ENCODE data around the gene EHD3. TPM values are rescaled to one million over a fixed set of nuclear protein-coding genes. Genes with fewer than 3 reads are reported as not detected.

Gene EHD3
- total RNA-seq, 1 donor from 2014 or later: 20.9 TPM

DNA sequence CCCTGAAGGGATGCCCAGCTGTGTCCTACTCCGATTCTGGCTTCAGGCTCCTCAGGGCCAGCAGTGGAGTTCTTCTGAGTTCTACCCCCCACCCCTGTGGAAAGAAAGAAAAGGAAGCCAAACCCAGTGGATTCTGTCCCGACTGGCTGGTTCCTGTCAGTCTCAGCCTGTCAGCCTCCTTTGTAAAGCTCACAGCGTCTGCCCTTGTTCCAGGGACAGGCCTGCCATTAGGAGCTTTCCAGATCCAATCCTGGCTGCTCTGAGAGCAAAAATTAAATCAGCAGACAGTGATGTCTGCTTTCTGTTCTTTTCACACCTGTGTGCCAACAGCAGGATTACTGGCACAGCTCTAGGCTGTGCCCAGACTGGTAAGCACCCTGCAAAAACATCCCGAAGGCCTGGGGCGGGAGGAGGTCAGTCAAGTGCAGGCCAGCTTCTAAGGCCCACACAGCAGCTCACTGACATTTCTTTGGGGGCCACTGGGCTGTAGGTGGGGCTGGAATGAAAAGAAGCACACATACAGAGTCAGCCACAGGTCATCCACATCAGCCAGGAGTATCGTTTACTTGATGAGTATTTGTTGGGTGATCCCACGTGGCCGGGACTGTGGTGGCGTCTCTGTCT lies 69.1 kb downstream of the EHD3 start:
- no peaks in the 10 kb centered on the region for H3K36me3 Mint-ChIP-seq (ENCODE audit: low read depth, unreplicated experiment)
- no peaks in the 10 kb centered on the region for H3K36me3 ChIP-seq (ENCODE audit: insufficient read depth, low read length)
- no peak for FAIRE-seq
- H3K9me3 Mint-ChIP-seq (ENCODE audit: unreplicated experiment): no peaks in the 10 kb centered on the region
- no peak overlapping the region for H3K4me3 Mint-ChIP-seq (ENCODE audit: unreplicated experiment)
- TF ChIP-seq EZH2 (IDR thresholded peaks at IDR 0.05; ENCODE audit: insufficient read depth, low read length): no peak
- TF ChIP-seq CTCF (IDR thresholded peaks at IDR 0.05; ENCODE audit: insufficient read depth, low read depth, low read length): no peak
- H3K4me2 ChIP-seq (ENCODE audit: low read length): no peak overlapping the region
- no peak overlapping the region for H2AFZ ChIP-seq (ENCODE audit: low read depth, low read length)
- no peaks in the 10 kb centered on the region for H3K27me3 ChIP-seq (ENCODE audit: insufficient read depth, low read length)
- no peak overlapping the region for H3K9ac ChIP-seq (ENCODE audit: low read length)
- H4K20me1 ChIP-seq (ENCODE audit: insufficient read depth, low read length): no peaks in the 10 kb centered on the region
- H3K79me2 ChIP-seq (ENCODE audit: insufficient read depth, low read length): no peaks in the 10 kb centered on the region
- no peak overlapping the region for H3K27ac Mint-ChIP-seq (ENCODE audit: unreplicated experiment)
- H3K27me3 Mint-ChIP-seq (ENCODE audit: low read depth, unreplicated experiment): peaks cover 21% of the 10 kb centered on the region
- no peak overlapping the region for H3K4me3 ChIP-seq (ENCODE audit: insufficient read depth, low read depth, low read length)
- no peak for DNase-seq (ENCODE audit: low read depth)
- H3K27ac ChIP-seq (ENCODE audit: low read depth, low read length): no peak overlapping the region
- H3K4me1 ChIP-seq (ENCODE audit: insufficient read depth, low read length): peaks cover under 1% of the 10 kb centered on the region
- H3K9me3 ChIP-seq (ENCODE audit: insufficient read depth, low read depth, low read length): no peaks in the 10 kb centered on the region
- no peaks in the 10 kb centered on the region for H3K4me1 Mint-ChIP-seq (ENCODE audit: low read depth, unreplicated experiment)

DNA sequence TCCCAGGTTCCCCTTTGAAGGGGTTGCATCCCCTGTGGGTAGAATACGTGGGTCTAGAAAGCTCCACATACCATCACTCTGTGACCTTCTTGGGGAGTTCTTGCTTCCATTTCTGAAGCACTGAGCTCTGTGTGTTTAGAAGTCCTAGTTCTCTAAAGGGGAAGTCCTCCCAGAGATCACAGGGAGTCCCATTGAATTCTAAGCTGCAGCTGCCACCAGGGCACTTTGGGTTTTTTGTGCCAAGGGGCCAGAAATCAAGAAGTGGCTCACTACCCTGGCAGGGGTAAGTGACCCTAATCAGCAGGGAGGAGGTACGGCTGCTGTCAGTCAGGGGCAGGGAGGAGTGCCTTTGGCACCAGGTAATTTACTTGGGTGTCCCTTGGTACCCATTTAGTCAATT lies 70.9 kb downstream of the EHD3 start:
- Histone ChIP-seq H2AFZ (ENCODE audit: low read depth, low read length) (no peak overlapping the region), H3K9me3 (ENCODE audit: insufficient read depth, low read depth, low read length) (no peaks in the 10 kb centered on the region), H3K36me3 (ENCODE audit: insufficient read depth, low read length) (no peaks in the 10 kb centered on the region), H3K4me3 (ENCODE audit: insufficient read depth, low read depth, low read length) (no peak overlapping the region), H3K79me2 (ENCODE audit: insufficient read depth, low read length) (no peaks in the 10 kb centered on the region), H4K20me1 (ENCODE audit: insufficient read depth, low read length) (no peaks in the 10 kb centered on the region), H3K4me2 (ENCODE audit: low read length) (no peak overlapping the region), H3K9ac (ENCODE audit: low read length) (no peak overlapping the region), H3K27ac (ENCODE audit: low read depth, low read length) (no peak overlapping the region), H3K4me1 (ENCODE audit: insufficient read depth, low read length) (no peaks in the 10 kb centered on the region), H3K27me3 (ENCODE audit: insufficient read depth, low read length) (no peaks in the 10 kb centered on the region)
- Mint-ChIP-seq H3K4me3 (ENCODE audit: unreplicated experiment) (no peak overlapping the region), H3K27ac (ENCODE audit: unreplicated experiment) (no peak overlapping the region), H3K27me3 (ENCODE audit: low read depth, unreplicated experiment) (peaks cover 21% of the 10 kb centered on the region), H3K36me3 (ENCODE audit: low read depth, unreplicated experiment) (no peaks in the 10 kb centered on the region), H3K4me1 (ENCODE audit: low read depth, unreplicated experiment) (no peaks in the 10 kb centered on the region), H3K9me3 (ENCODE audit: unreplicated experiment) (peaks cover 4% of the 10 kb centered on the region)
- DNase-seq (ENCODE audit: low read depth) (no peak), FAIRE-seq (no peak)
- TF ChIP-seq EZH2 (IDR thresholded peaks at IDR 0.05; ENCODE audit: insufficient read depth, low read length) (no peak), CTCF (IDR thresholded peaks at IDR 0.05; ENCODE audit: insufficient read depth, low read depth, low read length) (no peak)

DNA sequence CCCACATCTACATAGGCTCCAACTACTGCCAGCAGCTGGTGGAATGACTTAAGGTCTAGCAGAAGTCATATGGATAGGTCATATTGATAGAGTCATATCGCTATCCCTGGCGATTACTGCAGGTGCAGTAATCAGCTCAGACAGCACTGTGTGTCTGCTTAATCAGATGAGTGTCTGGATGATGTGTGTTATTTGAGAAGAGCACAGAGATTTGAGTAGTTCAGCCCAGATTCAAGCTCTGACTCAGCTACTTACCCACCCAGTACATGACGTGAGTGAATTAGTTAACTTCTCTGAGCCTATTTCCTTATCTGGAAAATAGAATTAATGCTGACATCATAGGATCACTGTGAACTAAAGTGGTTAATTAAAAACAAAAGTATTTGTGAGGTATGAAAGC lies 78.9 kb downstream of the EHD3 start:
- no peak for FAIRE-seq
- H3K4me3 ChIP-seq (ENCODE audit: insufficient read depth, low read depth, low read length): no peak overlapping the region
- Mint-ChIP-seq H3K27me3 (ENCODE audit: low read depth, unreplicated experiment) (peaks cover 3% of the 10 kb centered on the region), H3K4me3 (ENCODE audit: unreplicated experiment) (no peak overlapping the region), H3K27ac (ENCODE audit: unreplicated experiment) (no peak overlapping the region), H3K9me3 (ENCODE audit: unreplicated experiment) (peaks cover 5% of the 10 kb centered on the region), H3K4me1 (ENCODE audit: low read depth, unreplicated experiment) (peaks cover 4% of the 10 kb centered on the region), H3K36me3 (ENCODE audit: low read depth, unreplicated experiment) (no peaks in the 10 kb centered on the region)
- no peak overlapping the region for H3K9ac ChIP-seq (ENCODE audit: low read length)
- no peak overlapping the region for H3K27ac ChIP-seq (ENCODE audit: low read depth, low read length)
- H2AFZ ChIP-seq (ENCODE audit: low read depth, low read length): no peak overlapping the region
- H3K9me3 ChIP-seq (ENCODE audit: insufficient read depth, low read depth, low read length): no peaks in the 10 kb centered on the region
- H3K4me1 ChIP-seq (ENCODE audit: insufficient read depth, low read length): peaks cover 6% of the 10 kb centered on the region
- TF ChIP-seq EZH2 (IDR thresholded peaks at IDR 0.05; ENCODE audit: insufficient read depth, low read length): no peak
- H3K79me2 ChIP-seq (ENCODE audit: insufficient read depth, low read length): no peaks in the 10 kb centered on the region
- no peak overlapping the region for H3K4me2 ChIP-seq (ENCODE audit: low read length)
- no peaks in the 10 kb centered on the region for H3K36me3 ChIP-seq (ENCODE audit: insufficient read depth, low read length)
- DNase-seq (ENCODE audit: low read depth): peak; percentile 72
- H4K20me1 ChIP-seq (ENCODE audit: insufficient read depth, low read length): no peaks in the 10 kb centered on the region
- H3K27me3 ChIP-seq (ENCODE audit: insufficient read depth, low read length): no peaks in the 10 kb centered on the region
